CD4-positive, alpha-beta T cell treated with Interleukin-21 for 1 hour (primary cell): ENCODE measurements around the gene ST3GAL4.

Experiments used
- DNase-seq: peaks from one replicate; pipeline ENCODE4 v3.0.0-alpha.2; 2020

The ST3GAL4 gene

GRCh38 chr11:126456783-126457542 lies 101.5 kb downstream of the ST3GAL4 start:
- no peak for DNase-seq

- no peak for DNase-seq
Measured at GRCh38 chr11:126457817-126458216, 102.3 kb downstream of the ST3GAL4 start.

- no peak for DNase-seq
Measured at GRCh38 chr11:126459691-126460281, 104.3 kb downstream of the ST3GAL4 start.

- no peak for DNase-seq
Measured at GRCh38 chr11:126460417-126461095, 105.1 kb downstream of the ST3GAL4 start.

GRCh38 chr11:126461096-126461440 lies 105.6 kb downstream of the ST3GAL4 start:
- no peak for DNase-seq

- no peak for DNase-seq
Measured at GRCh38 chr11:126461996-126462395, 106.5 kb downstream of the ST3GAL4 start.

DNA sequence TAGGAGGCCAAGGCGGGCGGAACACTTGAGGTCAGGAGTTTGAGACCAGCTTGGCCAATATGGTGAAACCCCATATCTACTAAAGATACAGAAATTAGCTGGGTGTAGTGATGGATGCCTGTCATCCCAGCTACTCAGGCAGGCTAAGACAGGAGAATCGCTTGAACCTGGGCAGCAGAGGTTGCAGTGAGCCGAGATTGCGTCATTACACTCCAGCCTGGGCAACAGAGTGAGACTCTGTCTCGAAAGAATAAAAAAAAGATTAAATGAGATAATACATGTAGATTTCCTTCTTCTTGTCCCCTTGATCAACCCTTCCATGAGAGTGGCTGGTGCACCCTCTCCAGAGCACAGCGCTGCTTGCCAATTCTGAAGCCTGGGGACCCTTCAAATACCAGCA lies 106.9 kb downstream of the ST3GAL4 start:
- no peak for DNase-seq
